Hindlimb muscle (tissue), 1 donor: ENCODE measurements around the gene KIF1B. TPM values are rescaled to one million over a fixed set of nuclear protein-coding genes. Genes with fewer than 3 reads are reported as not detected.

Source experiments
- DNase-seq: peaks from one replicate; pipeline ENCODE4 v3.0.0-alpha.2; 2013
- polyA plus RNA-seq: library from polyadenylated mRNA; unstranded; fragments of 120-200 nt; gene quantifications from one replicate; pipeline ENCODE4 v1.2.1, GENCODE V29; 2013; ENCODE audit not compliant: insufficient read length

The KIF1B gene
- polyA plus RNA-seq, 1 donor = 203 TPM

DNA sequence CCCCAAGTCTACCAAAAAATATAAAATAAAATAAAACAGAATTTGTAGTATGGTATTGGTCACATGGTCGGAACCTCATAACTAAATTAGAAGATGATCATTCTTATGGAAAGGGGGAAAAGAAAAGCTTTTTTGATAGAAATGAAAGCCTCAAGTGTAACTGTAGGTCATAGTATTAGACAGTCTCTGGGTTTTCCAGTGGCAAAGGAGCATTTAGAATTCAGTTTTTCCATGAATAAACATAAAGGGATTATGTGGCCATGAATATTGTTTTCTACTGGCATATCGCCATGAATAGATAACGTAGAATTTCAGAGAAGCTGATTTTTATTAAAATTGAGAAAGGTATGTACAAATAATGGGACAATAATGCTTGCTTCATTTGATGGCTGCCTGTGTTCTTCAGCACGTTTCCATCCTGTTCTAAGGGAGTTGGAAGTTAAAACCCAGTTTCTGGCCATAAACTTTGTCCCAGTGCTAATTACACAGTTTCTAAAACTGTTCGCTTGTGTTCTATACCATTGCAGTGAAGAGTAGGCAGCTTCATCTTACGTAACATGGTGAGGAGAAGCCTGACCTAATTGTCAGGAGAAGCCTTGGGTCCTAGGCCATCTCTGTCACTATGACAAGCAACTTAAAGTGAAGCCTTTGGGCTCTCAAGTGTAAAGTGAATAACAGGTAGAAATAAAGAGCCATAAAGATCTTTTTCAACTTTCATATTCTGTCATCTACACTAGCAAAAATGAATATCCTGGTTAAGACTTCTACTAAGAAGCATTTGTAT, 118.0 kb downstream of the KIF1B start:
- no peak for DNase-seq

- DNase-seq = no peak
Observed at GRCh38 chr1:10337436-10337835, 127.1 kb downstream of the KIF1B start.

GRCh38 chr1:10338047-10338446, 127.7 kb downstream of the KIF1B start:
- DNase-seq = no peak

DNA sequence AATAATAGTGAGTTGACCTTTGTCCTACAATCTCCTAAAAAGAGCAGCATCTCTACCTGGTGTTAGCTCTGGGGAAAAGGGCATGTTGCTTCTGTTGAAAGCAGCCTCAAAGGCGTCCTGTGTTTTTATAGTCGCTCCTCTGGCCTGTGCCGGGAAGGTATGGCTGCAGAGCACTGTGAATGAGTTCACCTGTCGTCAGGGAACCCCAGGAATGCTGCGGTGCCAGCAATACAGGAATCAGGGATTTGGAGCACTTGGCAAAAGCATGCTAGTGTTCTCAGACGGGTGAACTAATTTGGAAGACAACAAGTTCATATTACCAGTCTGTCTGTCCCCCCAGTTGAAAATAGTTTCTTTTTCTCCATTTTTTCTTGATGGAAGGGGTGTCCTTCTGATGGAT, 128.2 kb downstream of the KIF1B start:
- no peak for DNase-seq

DNA sequence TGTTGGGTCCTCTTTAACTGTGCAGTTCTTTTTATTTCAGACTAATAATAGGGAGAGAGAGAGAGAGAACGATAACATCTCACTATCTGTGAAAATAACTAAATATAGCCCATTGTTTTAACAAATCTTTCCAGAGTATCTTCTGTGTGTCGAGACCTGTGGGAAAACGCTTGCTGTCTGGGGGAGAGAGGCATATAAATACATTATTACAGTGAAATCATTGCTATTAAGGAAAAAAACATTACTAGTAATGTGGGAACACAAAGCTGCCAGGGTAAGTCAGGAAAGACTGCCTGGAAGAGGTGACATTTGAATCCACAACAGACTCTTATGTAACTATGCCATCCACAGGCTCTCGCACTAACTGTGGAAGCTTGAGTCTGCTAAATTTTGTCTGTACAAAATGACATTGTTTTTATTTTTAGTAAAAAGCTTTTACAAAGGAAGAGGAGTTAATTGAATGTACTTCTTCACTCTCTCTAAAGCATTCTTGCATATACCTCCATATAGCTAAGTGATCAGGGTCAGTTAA, 128.7 kb downstream of the KIF1B start:
- no peak for DNase-seq

DNA sequence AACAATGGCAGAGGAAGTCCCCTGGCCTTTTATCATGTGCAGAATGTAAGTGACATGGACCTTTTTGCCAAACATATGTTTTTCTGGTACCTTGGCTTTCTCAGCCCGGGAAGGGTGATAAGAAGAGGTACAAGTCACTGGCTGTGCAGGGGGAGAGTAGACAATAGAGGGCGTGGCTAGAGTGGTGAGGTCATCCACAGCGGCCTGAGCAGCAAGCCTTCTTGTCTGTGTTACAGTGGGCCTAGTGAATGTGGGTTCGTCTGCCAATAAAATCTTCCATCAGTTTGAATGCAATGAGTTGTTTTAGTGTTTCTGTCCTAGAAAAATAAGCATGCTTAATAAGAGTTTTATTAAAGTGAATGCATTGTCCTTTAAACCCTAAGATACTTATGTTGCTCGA, 129.4 kb downstream of the KIF1B start:
- DNase-seq = peak; percentile 34

GRCh38 chr1:10340930-10341590, 130.7 kb downstream of the KIF1B start:
- DNase-seq = no peak

DNA sequence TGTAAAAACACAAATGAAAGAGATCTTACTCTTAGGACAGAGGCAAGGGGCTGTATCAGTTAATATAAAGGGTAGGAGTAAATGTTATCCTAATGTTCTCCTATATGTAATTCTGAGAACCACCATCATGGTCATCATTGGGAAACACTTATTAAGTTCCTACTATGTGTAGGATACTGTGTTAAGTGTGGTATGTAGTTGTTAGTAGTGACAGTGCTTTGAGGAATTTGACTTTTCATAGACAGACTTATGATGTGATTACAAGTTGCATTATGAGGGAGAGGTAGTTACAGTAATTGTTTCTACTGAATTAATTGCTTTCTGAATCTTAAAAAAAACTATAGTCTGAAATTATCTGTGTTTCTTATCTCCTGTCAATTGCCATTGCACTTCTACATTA, 136.7 kb downstream of the KIF1B start:
- no peak for DNase-seq

GRCh38 chr1:10353282-10353681, 142.9 kb downstream of the KIF1B start:
- no peak for DNase-seq

DNA sequence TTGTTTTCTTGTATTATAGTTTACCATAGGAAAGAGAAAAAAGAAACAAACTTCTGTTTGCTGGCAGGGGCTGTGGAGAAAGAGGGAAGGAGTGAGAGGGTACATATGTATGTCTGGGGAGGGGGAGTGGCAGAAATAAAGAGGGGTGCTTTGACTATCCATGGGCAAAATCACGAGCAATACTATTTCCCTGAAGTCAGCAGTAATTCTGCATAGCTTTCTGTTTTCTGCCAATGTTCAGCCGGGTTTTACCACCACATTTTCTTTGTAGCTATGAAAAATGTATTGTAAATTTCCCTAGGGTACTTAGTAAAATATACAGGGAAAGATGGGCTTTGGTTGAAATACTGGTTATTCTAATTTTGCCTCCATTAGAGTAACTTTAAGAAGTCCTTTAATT, 143.3 kb downstream of the KIF1B start:
- no peak for DNase-seq

- DNase-seq = no peak
Observed at GRCh38 chr1:10360045-10360444, 149.7 kb downstream of the KIF1B start.

DNA sequence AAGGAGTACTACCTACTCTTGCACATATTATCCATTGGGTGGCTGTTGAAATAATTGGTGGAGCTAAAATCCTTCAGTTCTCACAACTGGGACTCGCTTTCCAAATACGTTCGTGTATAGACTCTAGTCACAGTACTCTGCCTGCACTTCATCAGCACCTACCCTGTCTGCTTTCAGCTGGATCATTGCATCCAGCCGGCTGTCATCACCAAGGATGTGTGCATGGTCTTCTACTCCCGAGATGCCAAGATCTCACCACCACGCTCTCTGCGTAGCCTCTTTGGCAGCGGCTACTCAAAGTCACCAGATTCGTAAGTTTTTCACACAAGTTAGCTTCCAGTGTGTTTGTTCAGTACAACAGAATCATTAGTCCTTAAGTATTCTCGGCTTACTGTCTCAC, 151.1 kb downstream of the KIF1B start:
- DNase-seq = no peak

DNA sequence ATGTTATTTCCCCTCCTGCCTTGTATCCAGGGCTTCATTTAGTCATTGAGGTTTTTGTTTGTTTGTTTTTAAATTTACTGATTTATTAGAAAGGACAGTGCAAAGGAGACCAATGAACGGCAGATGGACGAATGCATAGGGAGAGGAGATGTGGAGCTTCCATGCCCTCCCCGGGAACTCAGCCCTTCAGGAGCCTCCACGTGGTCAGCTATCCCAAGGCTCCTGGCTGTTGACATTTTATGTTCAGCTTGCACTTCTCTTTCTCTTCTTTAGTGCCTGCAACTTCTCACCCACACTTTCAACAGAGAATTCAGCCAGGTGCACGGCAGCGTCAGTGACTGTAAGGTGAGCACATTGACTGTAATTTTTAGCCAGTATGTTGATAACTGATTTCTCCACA, 157.8 kb downstream of the KIF1B start:
- DNase-seq = no peak

DNA sequence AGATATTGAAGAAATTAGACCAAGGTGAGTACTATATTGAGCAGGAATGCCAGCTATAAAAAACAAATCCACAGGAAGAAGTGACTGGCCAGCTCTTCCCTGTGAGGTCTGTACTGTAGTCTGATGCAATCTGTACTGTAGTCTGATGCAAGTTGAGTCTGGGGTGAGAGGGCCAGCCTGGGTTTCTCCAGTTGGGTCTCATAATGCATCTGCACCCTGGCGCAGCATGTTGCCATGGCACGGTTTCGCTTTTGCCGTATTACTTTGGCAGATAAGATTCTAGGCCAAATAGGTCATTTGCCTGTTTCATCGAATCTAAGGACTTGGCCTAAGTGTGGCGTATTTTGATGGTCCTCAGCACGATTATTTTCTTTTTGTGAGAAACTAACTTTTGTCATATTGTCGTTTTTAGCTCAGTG, 164.1 kb downstream of the KIF1B start:
- DNase-seq = no peak

DNA sequence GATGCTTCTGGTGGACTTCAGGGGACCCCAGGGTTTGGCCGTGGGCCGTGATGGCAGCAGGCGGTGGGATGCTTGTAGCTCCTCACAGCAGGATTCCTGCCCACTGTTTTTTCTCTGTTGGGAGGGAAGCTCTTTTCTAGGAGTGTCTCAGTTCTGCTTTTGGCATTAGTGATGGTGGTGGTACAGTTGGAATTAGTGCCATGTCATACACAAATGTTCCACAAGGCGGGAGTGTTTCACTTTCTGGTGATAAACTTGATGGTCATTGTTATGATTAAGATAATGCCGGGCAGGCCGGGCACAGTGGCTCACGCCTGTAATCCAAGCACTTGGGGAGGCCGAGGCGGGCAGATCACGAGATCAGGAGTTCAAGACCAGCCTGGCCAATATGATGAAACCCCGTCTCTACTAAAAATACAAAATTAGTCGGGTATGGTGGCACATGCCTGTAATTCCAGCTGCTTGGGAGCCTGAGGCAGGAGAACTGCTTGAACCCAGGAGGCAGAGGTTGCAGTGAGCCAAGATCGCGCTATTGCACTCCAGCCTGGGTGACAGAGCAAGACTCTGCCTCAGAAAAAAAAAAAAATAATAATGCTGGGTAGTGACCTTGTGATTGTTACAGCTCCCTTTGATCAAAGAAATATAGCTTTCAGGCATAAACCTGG, 167.1 kb downstream of the KIF1B start:
- peak; percentile 61 for DNase-seq

DNA sequence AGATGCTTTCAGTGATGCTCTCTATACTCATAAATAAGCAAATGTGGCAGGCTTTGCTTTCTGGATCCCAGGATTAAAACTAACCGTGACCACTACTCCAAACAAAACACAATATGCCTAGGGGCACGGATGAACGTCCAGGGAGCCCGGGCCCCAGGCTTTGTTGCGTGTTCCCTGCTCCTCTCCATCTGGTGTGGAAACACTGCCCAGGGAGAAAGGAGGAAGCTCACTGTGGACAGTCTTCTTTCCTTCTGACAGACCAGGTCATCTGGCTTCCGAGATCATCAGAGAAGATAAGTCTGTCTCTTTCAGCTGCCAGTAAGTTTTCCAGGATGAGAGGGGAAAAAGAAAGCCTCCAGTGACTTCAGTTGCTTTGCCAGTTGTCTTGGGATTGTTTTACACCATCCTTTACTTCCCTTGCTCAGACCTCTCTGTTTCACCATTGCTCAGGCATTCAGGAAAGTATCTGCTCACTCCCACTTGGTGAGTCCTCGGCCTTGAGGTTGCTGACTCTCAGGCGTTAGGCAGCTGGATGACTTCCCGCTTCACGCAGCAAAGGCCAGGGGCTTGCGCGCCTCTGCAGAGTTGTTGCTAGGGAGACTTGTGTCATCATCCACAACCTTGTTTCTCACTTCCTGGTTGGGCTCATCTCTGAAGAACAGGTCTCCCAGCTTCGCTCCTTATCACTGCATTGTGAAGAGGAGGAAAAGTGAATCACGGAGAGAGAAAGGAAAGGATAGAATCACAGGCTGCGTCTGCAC, 167.9 kb downstream of the KIF1B start:
- DNase-seq = peak; percentile 54

DNA sequence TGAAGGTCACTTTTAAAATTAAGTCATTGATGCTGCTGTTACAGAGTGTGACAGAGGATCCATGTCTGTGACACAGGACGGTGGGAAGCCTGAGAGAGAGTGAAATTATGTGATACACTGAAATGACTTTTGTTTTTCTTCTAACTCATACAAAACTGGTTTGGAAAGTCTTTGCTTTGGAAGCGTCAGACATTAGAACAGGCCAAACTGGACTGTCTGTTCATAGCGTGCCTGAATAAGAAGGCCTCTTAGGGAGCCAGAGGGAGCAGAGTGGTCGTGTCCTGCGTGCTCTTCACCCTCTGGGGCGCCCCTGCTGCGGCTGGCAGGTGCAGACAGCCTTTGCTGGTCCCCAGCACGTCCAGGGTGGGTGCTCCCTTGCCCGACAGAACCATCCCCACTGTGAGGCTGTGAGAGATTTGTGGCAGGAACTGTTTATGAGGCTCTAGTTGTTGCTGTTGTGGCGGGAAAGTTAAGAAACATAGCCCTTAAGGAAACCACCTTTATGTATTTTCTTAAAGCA, 168.8 kb downstream of the KIF1B start:
- DNase-seq = no peak

DNA sequence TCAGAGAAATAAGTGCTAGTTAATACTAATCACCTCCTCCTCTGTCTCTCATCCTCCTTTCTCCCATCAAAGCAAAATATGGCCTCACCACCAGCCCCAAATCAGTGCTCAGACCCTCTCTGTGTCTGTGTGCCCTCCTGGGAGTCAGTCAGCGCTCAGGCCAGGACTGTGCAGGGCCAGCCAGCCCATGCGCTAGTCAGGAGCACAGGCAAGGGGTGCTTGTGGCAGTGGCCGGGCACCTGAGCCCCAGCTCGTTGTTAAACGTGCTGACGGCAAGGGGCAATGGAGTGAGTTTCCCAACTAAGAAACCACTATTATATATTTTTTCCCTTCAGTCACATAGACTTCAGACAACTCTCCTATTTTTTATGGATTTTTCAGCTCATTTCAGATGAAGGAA, 169.3 kb downstream of the KIF1B start:
- DNase-seq = no peak

DNA sequence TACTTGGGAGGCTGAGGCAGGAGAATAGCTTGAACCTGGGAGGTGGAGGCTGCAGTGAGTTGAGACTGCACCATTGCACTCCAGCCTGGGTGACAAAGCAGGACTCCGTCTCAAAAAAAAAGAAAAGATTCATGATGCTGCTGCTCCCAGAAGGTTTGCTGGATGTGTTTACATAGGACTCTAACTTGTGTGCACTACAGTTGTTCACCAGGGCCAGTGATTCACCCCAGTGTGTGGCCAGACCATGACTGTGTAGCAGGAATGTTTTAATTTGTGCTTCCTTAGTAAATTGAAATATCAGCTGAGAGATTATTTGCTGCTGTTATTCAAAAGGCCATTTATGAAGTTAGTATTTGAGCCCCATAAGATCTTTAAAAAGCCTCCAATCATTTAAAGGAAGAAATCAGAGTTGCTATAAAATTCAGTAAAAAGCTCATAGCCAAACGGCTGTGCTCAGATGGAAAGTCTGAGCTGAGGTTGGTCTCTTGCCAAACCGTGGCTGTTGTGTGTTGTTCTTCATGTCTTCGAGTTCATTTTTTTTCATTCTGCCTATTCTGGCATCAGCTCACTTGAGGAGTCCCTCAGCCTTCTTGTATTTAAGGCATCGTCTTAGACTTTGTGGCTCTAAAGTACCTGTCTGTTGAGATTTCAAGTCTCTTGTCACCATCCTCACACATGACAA, 170.4 kb downstream of the KIF1B start:
- DNase-seq = peak; percentile 78

GRCh38 chr1:10383630-10384029, 173.3 kb downstream of the KIF1B start:
- no peak for DNase-seq

DNA sequence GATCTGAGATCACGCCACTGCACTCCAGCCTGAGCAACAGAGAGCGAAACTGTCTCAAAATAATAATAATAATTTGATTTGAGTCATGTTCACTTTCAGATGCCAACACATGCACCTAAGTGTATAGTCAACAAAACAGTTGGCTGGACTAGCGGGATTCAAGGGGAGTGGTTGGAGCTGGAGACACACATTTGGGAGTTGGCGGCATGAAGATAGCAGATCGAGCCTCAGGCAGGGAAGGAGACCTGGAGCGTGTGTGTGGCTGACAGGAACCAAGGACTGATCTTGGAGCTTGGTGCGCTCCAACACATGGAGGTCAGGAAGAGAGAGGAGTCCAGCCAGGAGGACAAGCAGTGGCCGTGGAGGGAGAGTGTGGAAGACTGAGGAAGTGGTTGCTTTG, 173.8 kb downstream of the KIF1B start:
- no peak for DNase-seq
